Adrenal gland (tissue), 12 donors: ENCODE results near the gene TEF. TPM values are rescaled to one million over a fixed set of nuclear protein-coding genes. Genes with fewer than 3 reads are reported as not detected.

Experiments used
- DNase-seq, 7 donors: peaks; one replicate each; pipeline ENCODE4 v3.0.0-alpha.2; 2019 to 2020
- H3K27ac ChIP-seq, 5 donors: fragments of 200-600 bp; sonication (generic) in 4 of 5; 1 replicate in 3 of 5; 2 replicates in 2 of 5; pipeline versions ENCODE4 v1.5.1 to v1.8.0; 2016 to 2020; ENCODE audit warnings: mild to moderate bottlenecking in 1 of 5
- H3K27me3 ChIP-seq: fragments of 200-600 bp; 2 replicates; pipeline ENCODE4 v1.8.0; 2021
- H3K36me3 ChIP-seq, 2 donors: fragments of 200-600 bp; replicated peaks in 1 of 2; 1 replicate in 1 of 2; 2 replicates in 1 of 2; pipeline versions ENCODE4 v1.5.1 to v1.8.0; 2018 to 2022
- H3K4me1 ChIP-seq, 2 donors: fragments of 200-600 bp; replicated peaks in 1 of 2; 1 replicate in 1 of 2; 2 replicates in 1 of 2; pipeline versions ENCODE4 v1.5.1 to v1.8.0; 2018 to 2021
- H3K4me3 ChIP-seq, 4 donors: fragments of 200-600 bp; sonication (generic) in 3 of 4; one replicate each; pipeline ENCODE4 v1.5.1; 2016 to 2018
- H3K9me3 ChIP-seq, 3 donors: fragments of 200-600 bp; sonication (generic) in 1 of 3; replicated peaks in 1 of 3; 1 replicate in 2 of 3; 2 replicates in 1 of 3; pipeline versions ENCODE4 v1.5.1 to v1.8.0; 2016 to 2021
- CTCF ChIP-seq, 6 experiments: fragments of 450-650 bp in 4 of 6; fragments of 200-600 bp in 2 of 6; sonication (generic) in 1 of 6; IDR thresholded peaks; 1 replicate in 5 of 6; 2 replicates in 1 of 6; pipeline versions ENCODE4 v1.5.1 to v1.8.0; 2016 to 2021; ENCODE audit warnings: antibody characterized with exemption in 6 of 6, mild to moderate bottlenecking in 2 of 6, moderate library complexity in 1 of 6
- POLR2A ChIP-seq, 2 donors: fragments of 450-650 bp; IDR thresholded peaks; one replicate each; pipeline ENCODE4 v1.6.1; 2017; ENCODE audit warnings: antibody characterized with exemption in 2 of 2, mild to moderate bottlenecking in 2 of 2, moderate library complexity in 1 of 2
- WGBS, 4 donors: extraction: QIAGEN DNeasy Blood & Tissue Kit in 2 of 4; methylation state at CpG; one replicate each; pipeline versions ENCODE4 v1.1.5 to v1.1.7; 2013 to 2017; 5-methylcytosine and 5-hydroxymethylcytosine counted together
- intact Hi-C, 2 donors: fragments of 100-400 bp; cut with DNase I; formaldehyde crosslinking; loops; one replicate each; pipeline versions ENCODE4 v1.14.1 to v1.15.0; 2022 to 2023
- polyA plus RNA-seq, 3 donors: library from polyadenylated mRNA; stranded (reverse); fragments of 200-250 nt in 2 of 3; fragments of 350-450 nt in 1 of 3; fragmentation: Illumina TruSeq in 1 of 3; extraction: RNeasy Lipid Tissue Mini Kit (QIAGEN cat#74804) in 1 of 3; gene quantifications; one replicate each; pipeline ENCODE4 v1.2.3, GENCODE V29; 2013 to 2014
- small RNA-seq, 2 donors: library from RNA; depleted of rRNA; stranded (forward); fragments of <200 nt; gene quantifications; one replicate each; pipeline ENCODE3, GENCODE V24; 2016
- total RNA-seq, 9 donors: library from RNA; depleted of rRNA in 4 of 9; stranded (reverse); fragments of >200 nt in 4 of 9; fragments of 120-200 nt in 1 of 9; fragmentation: NEBNext Ultra II Directional in 1 of 9; extraction: Animal tissue kit (Norgen Biotek cat#: 25700) in 1 of 9; gene quantifications; one replicate each; pipeline versions ENCODE4 v1.1.0 to v1.2.4, GENCODE V29; 2013 to 2023
- donor health status: healthy with polysubstance abuse.
- donor health status: Bipolar disorder and iron deficiency.
- donor health status: DM: yes; HTN: yes; CAD: no.
- donor health status: DM: no; HTN: no; CAD: no.
- donor health status: DM: no; HTN: no; CAD: no.
- donor health status: DM: yes; HTN: yes; CAD: no.

TEF gene
- total and polyA plus RNA-seq, 12 donors = 7.2 to 33.9 (median 20.3) TPM

- Histone ChIP-seq H3K4me1 (peaks cover 18 to 32% of the 10 kb centered on the region in 2 donors), H3K36me3 (peaks cover 0 to 6% of the 10 kb centered on the region in 2 donors), H3K4me3 (peak within 1 kb of the TSS; percentile 54 to 95 (median 74)), H3K27me3 (no peaks in the 10 kb centered on the region), H3K27ac (peak within 1 kb of the TSS; percentile 95 to 100 (median 100)), H3K9me3 (no peaks in the 10 kb centered on the region)
- TF ChIP-seq POLR2A (IDR thresholded peaks at IDR 0.05) (peak; percentile 98 to 99), CTCF (IDR thresholded peaks at IDR 0.05) (no peak)
- peak; percentile 95 to 97 (median 96) for DNase-seq
- intact Hi-C loops = no loop called here
- 0 to 4% (median 1%) methylated on average over 5 to 85 of the region's 85 CpGs for WGBS, 4 donors
These were observed 65.1 kb downstream of the TEF start, which contains the start of gene TOB2 for GRCh38 chr22:41446639-41447434. TSS of gene TOB2 (minus strand) at chr22:41446801. CDS start at chr22:41437345, 9,456 bp downstream.

- Histone ChIP-seq H3K36me3 (peaks cover 0 to 6% of the 10 kb centered on the region in 2 donors), H3K27me3 (no peaks in the 10 kb centered on the region), H3K4me3 (peak overlapping the region; percentile 54 to 95 (median 74)), H3K4me1 (peaks cover 12 to 24% of the 10 kb centered on the region in 2 donors), H3K9me3 (no peaks in the 10 kb centered on the region), H3K27ac (peak overlapping the region; percentile 95 to 100 (median 100))
- TF ChIP-seq CTCF (IDR thresholded peaks at IDR 0.05) (no peak), POLR2A (IDR thresholded peaks at IDR 0.05) (peak; percentile 31 to 52)
- peak; percentile 72 to 85 (median 76) for DNase-seq
- 0 to 1% (median 0%) methylated on average over 16 to 63 of the region's 63 CpGs for WGBS, 4 donors
- intact Hi-C loops = no loop called here
These were observed 65.9 kb downstream of the TEF start for GRCh38 chr22:41447435-41448188.

GRCh38 chr22:41448189-41448808 is 66.6 kb downstream of the TEF start:
- Histone ChIP-seq H3K27me3 (no peaks in the 10 kb centered on the region), H3K4me3 (peak overlapping the region; percentile 54 to 95 (median 74)), H3K9me3 (no peaks in the 10 kb centered on the region), H3K4me1 (peaks cover 8 to 17% of the 10 kb centered on the region in 2 donors), H3K36me3 (peaks cover 0 to under 1% of the 10 kb centered on the region in 2 donors), H3K27ac (peak overlapping the region; percentile 95 to 100 (median 100))
- no peak for TF ChIP-seq CTCF (IDR thresholded peaks at IDR 0.05)
- TF ChIP-seq POLR2A (IDR thresholded peaks at IDR 0.05) = peak; percentile 64 to 89
- 0 to 1% (median 0%) methylated on average over 16 to 28 of the region's 28 CpGs for WGBS, 4 donors
- DNase-seq = peak; percentile 96 to 99 (median 98)
- intact Hi-C loops = no loop called here

Small RNA genes lying within 50 kb of the gene (small RNA-seq; reads per million reads assigned to genes)
- gene RNU6-495P = 0 reads per million in 2 donors

Other genes with a start within 250 kb of the TEF start
- gene L3MBTL2, start 176.6 kb upstream of the TEF start, total RNA-seq = 10 to 100 TPM; 16.1 to 31.9 (median 25.7) TPM
- gene L3MBTL2, start 176.6 kb upstream of the TEF start, polyA plus RNA-seq = 10 to 100 TPM; 18.7 to 23.7 (median 21.4) TPM
- gene CHADL, start 141.0 kb upstream of the TEF start, total RNA-seq = 10 to 100 TPM in 1 of 9 donors, 1 to 10 TPM in 8; 1.4 to 10.2 (median 3.3) TPM
- 10 to 100 TPM in 1 of 3 donors, 1 to 10 TPM in 1, under 1 TPM in 1; 0.15 to 21.9 (median 9.2) TPM for gene CHADL, start 141.0 kb upstream of the TEF start, polyA plus RNA-seq
- 100 to 1,000 TPM in 1 of 9 donors, 10 to 100 TPM in 8; 56.6 to 134 (median 74.6) TPM for gene RANGAP1, start 95.8 kb upstream of the TEF start, total RNA-seq
- gene RANGAP1, start 95.8 kb upstream of the TEF start, polyA plus RNA-seq = 10 to 100 TPM; 57.4 to 91.9 (median 78.8) TPM
- gene ZC3H7B, start 80.4 kb upstream of the TEF start, total RNA-seq = 100 to 1,000 TPM in 2 of 9 donors, 10 to 100 TPM in 7; 36.4 to 133 (median 79.4) TPM
- 10 to 100 TPM; 31.2 to 71.5 (median 33.1) TPM for gene ZC3H7B, start 80.4 kb upstream of the TEF start, polyA plus RNA-seq
- 100 to 1,000 TPM in 1 of 9 donors, 10 to 100 TPM in 8; 16.2 to 117 (median 56.7) TPM for gene TOB2, start 64.9 kb downstream of the TEF start, total RNA-seq
- 10 to 100 TPM; 14.7 to 24.1 (median 20.6) TPM for gene TOB2, start 64.9 kb downstream of the TEF start, polyA plus RNA-seq
- 10 to 100 TPM; 18.2 to 49.0 (median 27.8) TPM for gene PHF5A, start 86.8 kb downstream of the TEF start, total RNA-seq
- 10 to 100 TPM; 29.5 to 50.8 (median 38.4) TPM for gene PHF5A, start 86.8 kb downstream of the TEF start, polyA plus RNA-seq
- 100 to 1,000 TPM; 104 to 212 (median 146) TPM for gene ACO2, start 87.2 kb downstream of the TEF start, total RNA-seq
- gene ACO2, start 87.2 kb downstream of the TEF start, polyA plus RNA-seq = 100 to 1,000 TPM in 1 of 3 donors, 10 to 100 TPM in 2; 35.5 to 135 (median 64.8) TPM
- 10 to 100 TPM; 18.7 to 92.6 (median 37.9) TPM for gene POLR3H, start 162.5 kb downstream of the TEF start, total RNA-seq
- gene POLR3H, start 162.5 kb downstream of the TEF start, polyA plus RNA-seq = 10 to 100 TPM; 45.1 to 61.5 (median 53.6) TPM
- gene CSDC2, start 179.1 kb downstream of the TEF start, total RNA-seq = 100 to 1,000 TPM in 7 of 9 donors, 10 to 100 TPM in 1, 1 to 10 TPM in 1; 7.4 to 281 (median 182) TPM
- gene CSDC2, start 179.1 kb downstream of the TEF start, polyA plus RNA-seq = 100 to 1,000 TPM in 2 of 3 donors, 1 to 10 TPM in 1; 7.5 to 368 (median 212) TPM
- 100 to 1,000 TPM in 1 of 9 donors, 10 to 100 TPM in 8; 39.4 to 105 (median 71.6) TPM for gene PMM1, start 207.9 kb downstream of the TEF start, total RNA-seq
- gene PMM1, start 207.9 kb downstream of the TEF start, polyA plus RNA-seq = 10 to 100 TPM; 37.8 to 53.0 (median 43.0) TPM
- 10 to 100 TPM; 11.4 to 64.7 (median 29.3) TPM for gene DESI1, start 239.1 kb downstream of the TEF start, total RNA-seq
- 10 to 100 TPM; 47.5 to 82.8 (median 58.7) TPM for gene DESI1, start 239.1 kb downstream of the TEF start, polyA plus RNA-seq
- gene XRCC6, start 239.4 kb downstream of the TEF start, total RNA-seq = 100 to 1,000 TPM; 211 to 498 (median 242) TPM
- gene XRCC6, start 239.4 kb downstream of the TEF start, polyA plus RNA-seq = 100 to 1,000 TPM; 122 to 475 (median 216) TPM